Measurements from ENCODE around the gene PHC3. TPM values are rescaled to one million over a fixed set of nuclear protein-coding genes. Genes with fewer than 3 reads are reported as not detected.
A peak's percentile ranks its signal among the peaks of the same experiment; 100 is the strongest.

The PHC3 gene
- total RNA-seq, 1 experiment from 2014 or later: 55.4 TPM

DNA sequence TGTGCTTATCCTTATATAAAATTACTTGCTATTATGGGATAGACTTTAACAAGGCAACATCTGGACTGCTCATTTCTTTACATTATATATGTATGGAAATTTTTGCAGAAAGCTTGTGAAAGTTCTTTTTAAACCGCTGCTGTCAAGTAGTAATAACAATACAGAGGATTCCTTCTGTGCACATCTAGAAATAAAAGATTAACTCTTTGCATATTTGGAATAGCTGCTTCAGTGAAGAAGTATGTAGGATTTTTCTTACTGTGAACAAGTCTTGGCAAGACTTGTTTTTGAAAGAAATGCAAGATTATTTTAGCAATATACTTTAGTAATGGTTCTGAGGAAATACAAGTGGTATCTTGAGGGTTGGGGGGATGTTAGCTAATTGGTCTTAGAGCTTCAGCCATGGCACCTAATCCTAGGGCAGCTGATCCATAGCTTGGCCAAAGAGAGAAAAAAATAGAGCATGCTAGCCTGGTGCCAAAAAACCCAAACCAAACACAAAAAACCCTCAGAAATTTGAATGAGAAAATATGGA is 45.0 kb upstream of the PHC3 start:
- no TSS peak for BruUV-seq (replicated peaks)
- Histone ChIP-seq H3K4me1 (ENCODE audit: insufficient read depth, low read length, poor library complexity, severe bottlenecking) (peaks cover 27% of the 10 kb centered on the region), H3K27ac (ENCODE audit: low read depth, low read length, poor library complexity, severe bottlenecking) (no peak overlapping the region), H3K27me3 (replicated peaks; ENCODE audit: insufficient read depth, low read depth, low read length, poor library complexity) (no peaks in the 10 kb centered on the region), H3K36me3 (ENCODE audit: insufficient read depth, low read length, poor library complexity, severe bottlenecking) (no peaks in the 10 kb centered on the region), H3K9me3 (ENCODE audit: low read depth, low read length, poor library complexity, severe bottlenecking) (no peaks in the 10 kb centered on the region), H3K4me3 (ENCODE audit: low read depth, low read length, poor library complexity, severe bottlenecking) (no peak overlapping the region)
- no peak for DNase-seq (ENCODE audit: low spot score)
- TF ChIP-seq EZH2 (IDR thresholded peaks at IDR 0.05; ENCODE audit: borderline replicate concordance, low read depth, low read length, poor library complexity, severe bottlenecking) (no peak), CTCF (conservative IDR thresholded peaks at IDR 0.05; ENCODE audit: low read depth, low read length) (no peak)
- ChIA-PET POLR2A (ENCODE audit: low non-redundant PET) (no interaction called here), CTCF (no interaction called here)
- intact Hi-C loops (cut with micrococcal nuclease; ENCODE audit: unreplicated experiment): no loop called here

DNA sequence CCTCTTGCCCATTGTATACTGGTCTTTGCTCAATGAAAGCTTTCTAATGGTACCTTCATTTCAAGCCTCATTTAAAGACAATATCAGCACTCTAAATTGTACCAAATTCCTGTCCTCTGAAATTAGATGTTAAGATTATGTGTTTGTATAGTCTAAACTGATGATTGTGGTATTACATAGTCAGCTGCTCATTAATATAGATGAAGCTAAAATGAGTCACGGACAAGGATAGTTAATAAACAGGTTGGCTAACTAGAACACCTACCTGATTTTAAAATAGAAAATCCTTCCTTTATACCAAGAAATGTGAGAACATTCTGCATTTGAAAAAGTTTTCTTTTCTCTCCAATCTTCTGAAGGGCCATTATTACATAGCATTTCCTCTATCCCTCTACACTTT is 43.6 kb upstream of the PHC3 start:
- CTCF ChIA-PET: no interaction called here
- DNase-seq (ENCODE audit: low spot score): no peak
- no peaks in the 10 kb centered on the region for H3K9me3 ChIP-seq (ENCODE audit: low read depth, low read length, poor library complexity, severe bottlenecking)
- no peak overlapping the region for H3K4me3 ChIP-seq (ENCODE audit: low read depth, low read length, poor library complexity, severe bottlenecking)
- H3K36me3 ChIP-seq (ENCODE audit: insufficient read depth, low read length, poor library complexity, severe bottlenecking): no peaks in the 10 kb centered on the region
- TF ChIP-seq CTCF (conservative IDR thresholded peaks at IDR 0.05; ENCODE audit: low read depth, low read length) (no peak), EZH2 (IDR thresholded peaks at IDR 0.05; ENCODE audit: borderline replicate concordance, low read depth, low read length, poor library complexity, severe bottlenecking) (no peak)
- H3K4me1 ChIP-seq (ENCODE audit: insufficient read depth, low read length, poor library complexity, severe bottlenecking): peaks cover 27% of the 10 kb centered on the region
- POLR2A ChIA-PET (ENCODE audit: low non-redundant PET): no interaction called here
- intact Hi-C loops (cut with micrococcal nuclease; ENCODE audit: unreplicated experiment): no loop called here
- BruUV-seq (replicated peaks): no TSS peak
- no peak overlapping the region for H3K27ac ChIP-seq (ENCODE audit: low read depth, low read length, poor library complexity, severe bottlenecking)
- no peaks in the 10 kb centered on the region for H3K27me3 ChIP-seq (replicated peaks; ENCODE audit: insufficient read depth, low read depth, low read length, poor library complexity)

- DNase-seq (ENCODE audit: low spot score): peak; percentile 52
- TF ChIP-seq EZH2 (IDR thresholded peaks at IDR 0.05; ENCODE audit: borderline replicate concordance, low read depth, low read length, poor library complexity, severe bottlenecking) (no peak), CTCF (conservative IDR thresholded peaks at IDR 0.05; ENCODE audit: low read depth, low read length) (no peak)
- BruUV-seq (replicated peaks): TSS peak; percentile 34
- CTCF ChIA-PET: no interaction called here
- peak overlapping the region; percentile 99 for H3K27ac ChIP-seq (ENCODE audit: low read depth, low read length, poor library complexity, severe bottlenecking)
- H3K4me3 ChIP-seq (ENCODE audit: low read depth, low read length, poor library complexity, severe bottlenecking): peak overlapping the region; percentile 95
- POLR2A ChIA-PET (ENCODE audit: low non-redundant PET): no interaction called here
- peaks cover 27% of the 10 kb centered on the region for H3K4me1 ChIP-seq (ENCODE audit: insufficient read depth, low read length, poor library complexity, severe bottlenecking)
- intact Hi-C loops (cut with micrococcal nuclease; ENCODE audit: unreplicated experiment): loop anchor here (5.0 kb wide), 1 partner anchor 134 kb away; the partner anchor contains the start of gene SKIL
- no peaks in the 10 kb centered on the region for H3K27me3 ChIP-seq (replicated peaks; ENCODE audit: insufficient read depth, low read depth, low read length, poor library complexity)
- H3K9me3 ChIP-seq (ENCODE audit: low read depth, low read length, poor library complexity, severe bottlenecking): no peaks in the 10 kb centered on the region
- no peaks in the 10 kb centered on the region for H3K36me3 ChIP-seq (ENCODE audit: insufficient read depth, low read length, poor library complexity, severe bottlenecking)
Measured at GRCh38 chr3:170222647-170223541, 41.4 kb upstream of the PHC3 start.
